Ureter (tissue), 1 donor: ENCODE results near the gene TMTC1. TPM values are rescaled to one million over a fixed set of nuclear protein-coding genes. Genes with fewer than 3 reads are reported as not detected.

Experiments used
- DNase-seq: peaks from one replicate; pipeline ENCODE4 v3.0.0-alpha.2; 2020; ENCODE audit warnings: low spot score
- total RNA-seq: library from RNA; stranded (reverse); gene quantifications from one replicate; pipeline ENCODE4 v1.2.4, GENCODE V29; 2023
- donor health status: DM: yes; HTN: yes; CAD: no.

Gene TMTC1
- total RNA-seq, 1 donor from 2014 or later, result 48.3 TPM

- no peak for DNase-seq
Observed at GRCh38 chr12:29780084-29780483, 3.7 kb downstream of the TMTC1 start.

- DNase-seq, result no peak
Observed at GRCh38 chr12:29778531-29778930, 5.2 kb downstream of the TMTC1 start.

DNA sequence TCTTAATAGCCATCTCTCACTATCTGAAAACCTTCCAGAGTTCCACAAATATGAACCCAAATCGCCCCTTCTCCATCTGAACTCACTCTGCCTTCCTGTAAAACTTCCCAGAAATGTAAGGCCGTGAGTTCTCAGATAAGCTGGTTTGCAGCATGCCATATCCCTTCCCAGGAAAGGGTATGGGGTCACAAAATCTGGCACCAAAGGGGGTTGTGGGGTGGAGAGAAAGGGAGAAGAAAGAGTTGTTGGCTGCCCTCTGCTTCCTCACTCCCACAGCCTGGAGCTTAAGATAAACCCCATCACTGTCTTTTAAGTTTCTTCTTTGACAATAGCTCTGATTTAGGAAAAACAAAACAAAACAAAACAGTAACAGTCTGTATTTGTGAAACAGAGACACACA is 10.7 kb downstream of the TMTC1 start:
- DNase-seq, result no peak

DNA sequence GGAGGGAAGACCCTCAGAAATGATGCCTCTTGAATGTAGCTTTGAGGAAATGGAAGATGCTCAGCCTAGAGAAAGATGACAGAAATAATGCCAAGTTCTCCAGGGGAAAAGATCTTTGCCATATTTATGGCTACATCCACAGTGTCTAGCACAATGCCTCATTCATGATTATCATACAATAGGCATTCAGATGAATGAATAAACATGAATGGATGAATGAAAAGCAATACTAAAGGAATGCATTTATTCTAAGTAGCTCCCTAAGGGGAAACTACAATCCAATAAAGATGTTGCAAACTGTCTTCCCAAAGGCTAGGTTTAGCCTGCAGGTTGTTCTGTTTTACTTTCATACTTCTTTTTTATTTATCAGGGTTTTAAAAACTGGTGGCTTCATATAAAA is 12.0 kb downstream of the TMTC1 start:
- no peak for DNase-seq

DNA sequence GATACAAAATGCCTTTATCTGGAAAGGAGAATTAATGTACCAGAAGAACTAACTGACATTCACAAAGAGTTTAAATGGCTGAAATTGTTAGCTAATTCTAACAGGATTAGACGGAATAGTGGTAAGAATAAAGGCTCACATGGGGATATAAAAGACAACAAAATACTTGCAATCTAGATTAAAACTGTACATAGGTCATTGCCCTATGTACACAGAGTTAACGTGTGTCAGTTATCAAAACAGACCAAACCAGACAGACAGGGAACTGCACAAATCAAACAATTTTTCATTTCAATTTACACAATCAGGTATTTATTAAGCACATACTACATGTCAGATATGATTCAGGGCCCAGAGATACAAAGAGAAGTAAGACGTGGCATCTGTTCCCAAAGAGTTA is 12.6 kb downstream of the TMTC1 start:
- no peak for DNase-seq

DNA sequence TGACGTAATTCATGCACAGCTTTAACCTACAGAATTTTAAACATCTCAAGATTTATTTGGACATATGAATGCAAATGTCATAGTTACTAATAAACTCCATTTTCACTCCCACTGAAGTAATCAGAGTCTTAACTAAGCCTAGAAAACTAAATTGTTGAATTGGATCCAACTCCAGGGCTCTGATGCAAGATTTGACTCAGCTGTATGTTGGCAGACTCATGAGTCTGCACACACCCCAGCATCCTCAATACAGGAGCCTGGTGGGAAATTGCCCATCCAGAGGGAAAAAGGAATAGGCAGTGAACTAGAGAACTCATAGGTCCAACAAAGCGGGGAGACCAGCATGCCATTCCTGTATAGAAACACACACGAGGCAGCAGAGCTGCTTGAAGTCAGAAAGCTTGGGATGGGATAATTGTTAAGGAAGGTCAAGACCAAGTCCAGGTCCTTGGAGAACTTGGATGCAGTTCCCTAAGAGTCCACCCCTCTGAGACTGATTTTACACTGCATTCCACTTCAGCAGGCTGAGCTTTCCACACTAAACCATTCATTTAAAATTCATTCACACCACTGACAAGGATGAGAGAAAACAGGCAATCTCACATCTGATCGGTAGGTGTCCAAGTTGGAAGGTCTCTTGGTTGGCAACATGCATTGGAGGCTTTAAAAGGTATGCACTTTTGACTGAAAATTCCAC is 14.4 kb downstream of the TMTC1 start:
- DNase-seq, result no peak

GRCh38 chr12:29768372-29768771 is 15.4 kb downstream of the TMTC1 start:
- DNase-seq, result no peak

- DNase-seq, result no peak
Observed at GRCh38 chr12:29763301-29763683, 20.4 kb downstream of the TMTC1 start.

GRCh38 chr12:29762637-29763300 is 21.0 kb downstream of the TMTC1 start:
- peak; percentile 56 for DNase-seq

GRCh38 chr12:29759950-29760349 is 23.8 kb downstream of the TMTC1 start:
- no peak for DNase-seq

DNA sequence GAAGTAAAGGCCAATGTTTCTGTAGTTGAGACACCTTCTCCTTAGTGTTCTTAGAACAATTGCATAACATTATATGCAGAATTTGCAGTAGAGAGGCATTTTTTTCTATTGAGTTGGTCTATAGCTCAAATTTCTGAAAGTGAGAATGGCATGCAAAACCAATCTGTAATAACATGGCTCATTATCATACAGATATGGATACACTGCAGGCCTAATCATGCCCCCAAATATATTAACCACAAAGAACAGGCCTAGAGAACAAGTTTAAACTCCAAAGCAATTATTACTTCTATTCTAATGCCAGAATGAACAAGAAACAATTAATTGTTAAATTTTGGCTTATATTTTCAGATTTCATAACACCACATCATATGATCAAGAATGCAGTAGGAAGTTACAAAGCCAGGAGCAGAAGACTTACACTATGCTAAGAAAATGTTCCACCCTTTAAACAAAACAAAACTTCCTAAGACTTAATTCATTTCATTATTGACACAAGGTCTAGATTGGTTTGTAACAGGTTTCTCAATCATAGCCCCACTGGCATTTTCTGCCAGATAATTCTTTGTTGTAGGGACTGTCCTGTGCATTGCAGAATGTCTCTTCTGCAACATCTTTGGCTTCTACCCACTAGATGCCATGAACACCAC is 26.9 kb downstream of the TMTC1 start:
- no peak for DNase-seq

DNA sequence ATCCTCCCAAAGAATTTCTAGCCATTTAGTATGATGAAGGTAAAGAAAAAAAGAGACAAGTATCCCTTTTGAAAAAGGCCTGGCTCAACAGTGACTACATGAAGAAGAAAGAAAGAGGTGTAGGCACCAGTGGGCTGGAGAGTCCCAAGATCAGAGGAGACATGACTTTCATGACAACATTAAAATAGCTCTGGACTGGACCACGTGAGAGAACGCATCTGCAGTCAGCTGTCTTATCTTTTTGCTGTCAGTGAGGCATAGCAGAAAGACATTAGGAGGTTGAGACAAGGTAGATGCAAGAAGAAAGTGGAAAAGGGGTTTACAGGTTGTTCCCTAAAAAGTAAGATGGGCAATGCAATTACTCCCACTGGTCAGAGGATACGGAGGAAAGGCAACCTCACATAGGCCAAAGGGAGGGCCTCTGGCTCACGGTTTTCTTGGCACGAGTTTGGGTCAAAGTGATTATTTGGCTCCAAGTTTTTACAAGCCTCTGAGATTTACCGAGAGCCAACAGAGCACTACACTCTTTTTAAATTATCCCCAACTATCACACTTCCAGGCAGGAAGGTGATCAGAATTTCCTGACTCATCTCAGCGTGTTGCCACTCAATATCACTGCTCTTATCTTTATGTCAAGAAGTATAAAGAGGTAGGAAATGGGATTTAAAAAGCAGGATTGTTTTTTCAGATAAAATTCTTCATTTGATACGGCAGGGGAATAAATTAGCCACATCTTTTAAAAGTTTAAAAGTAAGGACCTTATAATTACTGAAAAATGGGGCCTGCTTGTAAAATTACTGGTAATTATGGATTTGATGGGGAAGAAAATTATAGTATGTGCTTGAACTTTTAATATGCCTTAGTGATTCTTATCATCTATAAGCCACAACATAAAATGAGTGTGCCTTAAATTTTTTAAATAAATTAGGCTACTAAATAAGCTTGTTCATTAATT is 29.2 kb downstream of the TMTC1 start:
- no peak for DNase-seq

- no peak for DNase-seq
Observed at GRCh38 chr12:29752121-29752520, 31.6 kb downstream of the TMTC1 start.

DNA sequence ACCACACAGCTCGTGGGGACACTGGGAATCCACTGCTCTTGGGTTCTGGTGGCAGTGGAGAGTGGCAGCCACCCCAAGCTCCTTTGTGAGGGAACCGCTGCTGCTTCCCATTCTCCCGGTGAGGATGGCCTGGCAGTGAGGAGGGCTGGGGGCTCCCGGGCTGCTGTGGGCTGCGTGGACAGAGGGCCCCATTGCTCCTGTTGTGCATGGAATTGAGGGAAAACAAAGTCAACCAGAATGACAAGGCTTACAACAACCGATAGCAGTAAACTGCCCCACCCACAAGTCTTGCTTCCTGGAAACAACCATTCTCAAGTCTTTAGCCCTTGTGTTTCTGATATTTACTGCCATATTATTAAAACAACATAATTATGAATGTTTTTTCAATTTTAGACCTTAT is 32.1 kb downstream of the TMTC1 start:
- DNase-seq, result no peak

DNA sequence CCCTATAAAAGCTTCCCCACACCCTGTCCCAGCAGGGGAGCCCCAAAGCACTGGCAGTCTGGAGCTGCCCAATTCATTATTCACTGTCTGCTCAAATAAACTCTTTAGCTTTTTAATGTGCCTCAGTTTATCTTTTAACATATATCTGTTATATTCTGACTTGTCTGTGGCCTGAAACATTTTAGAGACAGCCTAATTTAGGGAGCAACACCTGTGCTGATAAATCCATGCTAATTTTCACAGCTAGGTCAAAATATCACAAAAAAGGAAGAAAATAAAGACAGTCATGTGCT is 32.9 kb downstream of the TMTC1 start:
- DNase-seq, result no peak

DNA sequence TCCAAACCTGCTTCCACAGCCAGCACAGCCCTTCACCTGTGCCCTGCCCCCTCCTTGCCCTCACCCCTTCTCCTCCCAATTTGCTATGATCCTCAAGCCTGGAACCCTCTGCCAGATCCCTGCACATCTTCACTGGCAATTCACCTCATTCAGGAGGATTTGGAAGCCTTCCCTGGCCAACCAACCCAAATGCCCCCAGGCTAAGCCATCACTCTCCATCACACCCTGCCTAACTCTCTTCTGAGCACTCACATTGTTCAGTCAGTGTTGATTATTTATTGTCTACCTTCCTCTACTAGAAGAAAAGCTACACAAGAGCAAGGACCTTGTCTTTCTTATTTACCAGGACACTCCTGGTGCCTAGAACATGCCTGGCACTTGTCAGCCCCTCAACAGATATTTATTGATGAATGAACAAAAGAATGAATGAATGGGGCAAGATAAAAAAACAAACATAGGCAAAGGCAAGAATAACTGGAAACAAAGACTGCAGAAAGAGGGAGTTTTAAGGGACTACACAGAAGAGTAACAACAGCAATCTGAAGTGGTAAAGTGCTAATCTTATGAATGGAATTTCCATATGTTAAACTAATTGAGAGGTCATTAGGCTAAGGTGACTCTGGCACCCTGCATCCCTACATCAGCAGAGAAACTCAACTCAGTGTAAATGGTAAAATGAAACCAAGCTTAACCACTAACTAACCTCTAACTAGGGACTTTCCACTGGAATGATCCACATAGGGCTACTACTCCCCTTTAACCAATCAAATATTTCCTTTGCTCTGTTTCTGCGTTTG is 33.4 kb downstream of the TMTC1 start:
- DNase-seq, result no peak

GRCh38 chr12:29744365-29744764 is 39.4 kb downstream of the TMTC1 start:
- no peak for DNase-seq

GRCh38 chr12:29743801-29744200 is 39.9 kb downstream of the TMTC1 start:
- no peak for DNase-seq

GRCh38 chr12:29743077-29743476 is 40.7 kb downstream of the TMTC1 start:
- DNase-seq, result no peak

DNA sequence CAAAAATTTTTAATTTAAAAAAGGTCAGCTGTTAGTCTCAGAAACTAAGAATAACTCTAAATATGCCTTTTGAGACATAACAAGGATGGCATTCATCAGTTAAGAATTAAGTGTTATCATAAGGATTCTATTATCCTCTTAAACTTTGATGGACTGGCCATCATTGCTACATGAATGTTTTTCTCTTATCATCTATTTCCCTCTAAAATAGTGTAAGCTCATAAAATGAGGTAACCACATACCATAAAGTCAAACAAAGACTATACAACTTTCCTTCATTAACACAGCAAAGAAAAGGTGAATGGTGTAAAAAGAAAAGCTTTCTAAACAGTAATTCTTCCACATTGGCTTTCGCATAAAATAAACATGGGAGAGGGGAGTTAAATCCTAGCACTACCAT is 41.1 kb downstream of the TMTC1 start:
- DNase-seq, result no peak
